HG03175 (cell line): ENCODE data around the gene CHPF.

Experiments
- ATAC-seq: cut with Tn5 transposase; IDR thresholded peaks from one replicate; pipeline ENCODE4 v1.9.1; 2021; ENCODE audit warnings: mild to moderate bottlenecking, moderate library complexity; ENCODE audit not compliant: unreplicated experiment

CHPF gene

GRCh38 chr2:219533930-219534661 lies 9.5 kb downstream of the CHPF start:
- no peak for ATAC-seq

DNA sequence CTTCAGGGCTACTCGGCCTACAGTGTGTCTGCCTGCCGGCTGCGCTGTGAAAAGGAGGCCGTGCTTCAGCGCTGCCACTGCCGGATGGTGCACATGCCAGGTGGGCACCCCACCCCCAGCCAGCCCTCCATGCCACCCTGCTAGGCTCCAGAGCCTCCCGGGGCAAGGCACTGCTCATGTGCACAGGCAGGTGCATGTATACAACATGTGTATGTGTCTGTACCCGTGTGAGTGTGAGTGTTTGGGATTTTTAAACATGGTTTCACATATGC lies 11.3 kb downstream of the CHPF start:
- ATAC-seq = no peak

DNA sequence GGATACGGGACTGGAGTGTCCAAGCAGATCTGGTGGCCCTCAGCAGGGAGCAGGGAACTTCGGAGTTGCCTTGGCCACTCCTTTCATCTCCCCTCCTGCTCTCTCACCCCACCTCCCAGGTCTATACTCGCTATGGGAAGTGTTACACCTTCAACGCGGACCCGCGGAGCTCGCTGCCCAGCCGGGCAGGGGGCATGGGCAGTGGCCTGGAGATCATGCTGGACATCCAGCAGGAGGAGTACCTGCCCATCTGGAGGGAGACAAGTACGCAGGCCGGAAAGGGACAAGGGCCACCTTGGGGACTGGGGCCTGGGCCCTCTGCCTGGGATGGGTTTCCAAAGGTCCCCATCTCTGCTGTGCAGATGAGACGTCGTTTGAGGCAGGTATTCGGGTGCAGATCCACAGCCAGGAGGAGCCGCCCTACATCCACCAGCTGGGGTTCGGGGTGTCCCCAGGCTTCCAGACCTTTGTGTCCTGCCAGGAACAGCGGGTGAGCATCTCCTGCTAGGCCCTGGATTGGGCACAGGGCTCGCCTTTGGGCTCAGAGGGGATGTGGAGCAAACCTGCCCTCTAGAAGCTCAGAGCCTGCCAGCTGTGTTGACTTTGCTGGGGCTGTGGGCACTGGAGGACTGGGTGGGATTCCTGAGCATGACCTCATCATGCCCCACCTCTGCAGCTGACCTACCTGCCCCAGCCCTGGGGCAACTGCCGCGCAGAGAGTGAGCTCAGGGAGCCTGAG lies 11.8 kb downstream of the CHPF start:
- no peak for ATAC-seq

- ATAC-seq = peak; percentile 90
Observed at GRCh38 chr2:219530048-219530963, 13.3 kb downstream of the CHPF start.

DNA sequence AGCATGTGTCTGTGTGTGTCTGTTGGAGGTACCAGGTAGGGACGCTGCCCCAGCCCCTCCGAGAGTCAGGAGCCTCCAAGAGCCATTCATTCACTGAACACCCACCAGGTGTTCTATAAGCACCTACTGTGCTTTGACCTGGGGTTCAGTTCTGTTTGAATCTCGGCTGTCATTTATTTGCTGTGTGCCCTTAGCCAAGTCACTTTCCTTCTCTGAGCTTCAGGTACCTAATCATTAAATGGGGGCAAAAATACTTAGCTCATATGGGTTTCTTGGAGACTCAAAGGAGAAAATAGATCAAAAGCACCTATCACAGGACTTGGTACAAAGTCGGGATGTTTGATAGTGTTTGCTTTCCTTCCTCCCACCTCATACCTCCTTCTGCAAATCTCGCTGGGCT lies 16.1 kb downstream of the CHPF start:
- ATAC-seq = no peak

DNA sequence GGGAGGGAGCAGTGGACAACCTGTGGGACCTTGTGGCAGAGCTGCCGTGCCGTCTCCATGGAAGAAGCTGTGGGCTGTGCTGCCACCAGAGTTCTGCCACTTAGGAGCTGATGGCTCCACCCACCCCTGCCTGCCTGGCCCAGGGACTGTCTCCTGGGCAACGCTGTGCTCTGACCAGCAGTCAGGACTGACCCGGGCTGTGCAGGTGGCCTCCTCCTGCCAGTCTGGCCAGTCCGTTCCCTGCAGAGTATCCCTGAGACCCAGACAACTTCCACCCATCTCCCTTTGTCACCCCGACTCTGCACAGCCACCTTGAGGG lies 16.6 kb downstream of the CHPF start:
- ATAC-seq = no peak

- no peak for ATAC-seq
Observed at GRCh38 chr2:219526320-219527075, 17.1 kb downstream of the CHPF start.

- no peak for ATAC-seq
Observed at GRCh38 chr2:219525533-219526232, 17.9 kb downstream of the CHPF start.

DNA sequence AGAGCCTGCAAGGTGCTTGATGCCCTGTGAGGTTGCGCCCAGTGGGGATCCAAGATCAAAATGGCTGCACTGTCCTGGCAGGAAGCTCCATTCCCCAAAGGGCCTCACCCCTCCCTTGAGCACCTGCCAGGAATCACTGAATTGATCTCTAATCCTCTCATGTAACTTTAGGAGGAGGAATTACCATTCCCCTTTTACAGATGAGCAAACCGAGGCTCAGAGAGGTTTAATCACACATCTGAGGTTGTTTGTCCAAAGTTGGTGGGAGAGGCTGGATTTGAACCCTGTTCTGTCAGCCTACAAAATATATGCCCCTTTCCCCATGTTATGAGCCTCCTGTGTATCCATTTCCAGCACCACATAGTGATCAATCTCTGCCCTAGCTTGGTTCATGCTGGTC lies 18.8 kb downstream of the CHPF start:
- ATAC-seq = no peak

GRCh38 chr2:219523031-219523671 lies 20.5 kb downstream of the CHPF start:
- no peak for ATAC-seq

DNA sequence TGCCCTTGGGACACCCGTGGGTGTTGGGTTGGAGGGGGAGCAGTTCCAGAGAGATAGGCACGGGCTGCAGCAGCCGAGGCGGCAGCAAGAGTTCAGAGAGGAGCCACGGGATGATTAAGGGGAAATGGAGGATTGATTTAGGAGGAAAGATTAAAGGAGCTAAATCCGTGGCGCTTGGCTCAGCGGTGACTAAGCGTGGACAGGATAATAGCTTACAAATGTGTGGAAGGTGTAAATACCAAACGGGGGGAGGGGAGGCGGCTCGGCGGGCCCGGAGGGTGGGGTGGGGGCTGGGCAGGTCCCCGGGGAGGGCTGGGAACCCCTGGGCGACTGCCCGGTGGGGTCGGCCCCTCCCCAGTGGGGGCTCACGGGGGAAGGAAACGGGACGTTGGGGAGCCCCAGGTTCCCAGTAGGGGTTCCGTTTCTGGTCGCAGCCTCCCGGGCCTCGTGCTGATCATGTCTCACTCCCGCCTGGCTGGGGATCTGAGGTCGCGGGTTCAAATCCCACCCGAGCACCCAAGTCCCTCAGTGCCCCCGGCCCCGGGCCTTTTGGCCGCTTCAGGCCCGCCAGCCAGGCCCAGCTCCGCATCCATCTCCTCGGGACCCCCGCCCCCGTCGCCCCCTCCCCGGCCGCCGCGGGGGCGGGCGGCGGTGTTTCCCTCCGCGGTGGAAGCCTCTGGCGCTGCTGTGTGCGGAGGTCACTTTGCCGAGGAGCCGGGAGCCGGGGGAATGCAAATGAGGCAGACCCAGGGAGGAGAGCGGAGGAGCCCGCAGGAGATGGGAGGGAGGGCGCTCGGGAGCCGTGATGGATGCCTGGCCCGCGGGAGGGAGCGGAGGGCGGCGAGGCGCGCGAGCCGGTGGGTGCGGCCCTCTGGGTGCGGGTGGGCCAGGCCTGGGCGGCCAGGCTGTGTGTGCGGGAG lies 21.2 kb downstream of the CHPF start:
- no peak for ATAC-seq

DNA sequence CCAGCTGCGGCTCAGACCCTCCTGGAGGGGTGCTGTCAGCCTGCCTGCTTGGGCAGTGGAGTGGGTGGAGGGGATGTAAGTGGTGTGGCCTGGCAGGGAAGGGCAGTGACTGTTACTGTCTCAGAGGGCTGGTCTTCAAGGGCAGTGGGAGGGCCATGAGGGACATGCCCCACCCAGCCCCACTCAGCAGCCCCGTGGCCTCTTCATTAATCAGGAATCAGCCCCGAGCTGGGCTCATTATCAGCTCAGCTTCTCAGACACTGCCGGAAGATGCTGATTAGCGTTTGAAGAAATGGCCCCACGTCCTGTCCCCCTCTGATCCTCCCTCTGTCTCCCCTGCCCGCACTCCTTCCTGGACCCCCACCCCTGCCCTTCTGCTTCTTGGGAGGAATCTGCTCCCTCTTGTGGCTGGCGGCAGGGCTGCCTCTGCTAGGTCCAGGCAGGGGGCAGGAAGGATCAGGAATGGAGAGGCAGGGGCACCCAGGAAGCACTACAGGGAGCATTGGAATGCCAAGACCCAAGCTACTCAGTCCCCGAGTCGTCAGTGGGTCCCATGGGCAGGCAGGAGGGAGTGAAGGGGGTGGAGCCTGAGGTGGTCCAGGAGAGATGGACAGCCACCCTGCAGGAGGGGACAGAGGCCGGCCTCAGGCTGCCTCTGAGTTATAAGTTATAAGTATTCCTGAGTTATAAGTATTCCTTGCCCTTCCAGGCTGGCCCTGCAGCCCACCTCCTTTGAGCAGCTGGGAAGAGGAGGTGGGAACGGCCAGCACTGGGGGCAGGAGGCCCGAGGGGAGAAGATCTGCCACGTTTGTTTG lies 22.3 kb downstream of the CHPF start:
- no peak for ATAC-seq

- ATAC-seq = no peak
Observed at GRCh38 chr2:219520079-219520478, 23.5 kb downstream of the CHPF start.

DNA sequence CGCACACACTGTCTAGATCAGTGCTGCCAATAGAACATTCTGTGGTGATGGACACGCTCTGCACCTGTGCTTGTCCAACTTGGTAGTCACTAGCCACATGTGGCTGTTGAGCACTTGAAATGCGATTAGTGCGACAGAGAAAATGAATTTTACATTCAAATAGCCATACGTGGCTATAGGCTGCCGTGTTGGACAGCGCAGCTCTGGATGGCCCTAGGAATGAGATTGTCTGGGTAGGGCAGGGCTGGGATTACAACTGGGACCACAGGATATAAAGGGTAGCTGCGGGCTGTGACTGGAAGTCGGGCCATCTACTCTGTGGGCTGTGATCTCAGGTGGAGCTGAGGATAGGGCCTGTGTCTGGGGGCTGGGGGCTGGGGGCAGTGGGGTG lies 24.1 kb downstream of the CHPF start:
- no peak for ATAC-seq

DNA sequence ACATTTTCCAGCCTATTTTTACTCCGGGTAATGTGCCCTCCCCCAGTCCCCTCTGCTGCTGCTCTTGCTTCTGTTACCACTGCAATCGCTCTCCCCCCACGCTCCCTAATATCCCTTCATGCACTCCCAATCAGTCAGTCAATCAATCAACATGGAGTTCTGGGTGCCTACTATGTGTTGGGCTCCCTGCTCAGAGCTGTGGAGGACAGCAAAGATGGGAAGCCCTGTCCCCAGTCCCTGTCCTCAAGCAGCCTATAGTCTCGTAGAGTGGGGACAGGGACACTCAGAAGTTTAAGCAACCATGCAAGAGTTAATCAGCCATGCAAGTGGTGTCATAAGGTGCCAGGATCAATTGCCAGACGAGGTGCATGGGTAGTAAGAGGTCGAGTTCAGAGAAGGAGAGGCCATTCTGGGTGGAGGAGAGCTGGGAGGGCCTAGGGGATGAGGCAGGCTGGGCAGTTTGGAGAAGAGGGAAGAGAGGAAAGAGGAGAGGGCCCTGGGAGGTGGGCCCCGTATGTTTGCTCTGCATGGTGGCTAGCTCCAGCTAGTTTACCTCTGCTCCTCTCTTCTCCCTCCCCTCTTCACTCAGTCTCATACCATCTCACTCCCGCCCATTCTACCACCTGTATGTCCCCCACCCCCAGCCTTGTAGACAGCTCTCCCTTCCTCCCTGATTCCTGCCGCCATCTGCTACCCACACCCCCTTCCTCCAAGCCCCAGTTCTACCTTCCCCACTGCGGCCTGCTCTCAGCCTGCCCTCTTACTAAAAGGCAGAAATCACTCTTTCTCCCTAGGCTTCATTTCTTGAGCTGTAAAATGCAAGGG lies 25.4 kb downstream of the CHPF start:
- ATAC-seq = no peak

- no peak for ATAC-seq
Observed at GRCh38 chr2:219516888-219517287, 26.7 kb downstream of the CHPF start.

DNA sequence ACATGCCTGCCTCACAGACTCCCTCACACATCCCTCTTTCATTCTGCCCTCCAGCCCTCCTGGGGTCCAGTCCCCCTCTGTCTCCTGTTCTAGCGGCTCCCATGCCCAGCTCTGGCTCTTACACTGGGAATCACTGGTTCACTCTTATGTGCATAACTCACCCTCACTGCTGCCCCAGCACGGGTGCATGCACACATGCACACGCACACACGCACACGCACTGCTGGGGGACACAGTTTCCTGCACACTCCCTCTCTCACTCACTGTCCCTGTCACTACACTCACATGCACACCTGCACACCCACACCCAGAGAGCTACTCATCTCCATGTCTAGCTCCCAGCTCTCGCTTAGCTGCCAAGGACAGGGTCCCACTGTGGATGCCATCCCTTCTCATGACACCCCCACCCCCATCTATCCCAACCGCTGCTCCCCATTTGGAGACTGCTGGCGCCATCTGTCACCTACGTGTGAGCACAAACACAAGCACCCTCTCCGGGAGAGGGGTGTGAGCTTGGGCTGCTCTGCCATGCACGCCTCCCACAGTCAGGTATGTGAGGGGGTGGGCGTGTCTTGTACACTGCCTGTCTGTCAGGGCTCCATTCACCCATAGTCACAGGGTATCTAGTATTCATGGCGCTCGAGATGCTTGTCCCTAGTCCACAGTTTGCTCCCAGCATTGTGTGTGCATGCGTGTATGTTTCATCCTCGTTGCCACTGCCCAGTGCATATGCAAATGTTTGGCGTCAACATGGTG lies 27.6 kb downstream of the CHPF start:
- ATAC-seq = no peak
